ENCODE results near the gene SLC2A9.

Gene SLC2A9

GRCh38 chr4:10007436-10007740 lies 13.9 kb downstream of the SLC2A9 start:
- DNase-seq = no peak
- TF ChIP-seq GATA1 (IDR thresholded peaks at IDR 0.05; ENCODE audit: low read depth, low read length) = no peak
- TF ChIP-seq POLR2A (IDR thresholded peaks at IDR 0.05; ENCODE audit: low read length) = no peak

GRCh38 chr4:10006601-10007435 lies 14.5 kb downstream of the SLC2A9 start:
- no peak for DNase-seq
- TF ChIP-seq POLR2A (IDR thresholded peaks at IDR 0.05; ENCODE audit: low read length) (no peak), GATA1 (IDR thresholded peaks at IDR 0.05; ENCODE audit: low read depth, low read length) (no peak)

GRCh38 chr4:10006231-10006600 lies 15.1 kb downstream of the SLC2A9 start:
- TF ChIP-seq POLR2A (IDR thresholded peaks at IDR 0.05; ENCODE audit: low read length) (no peak), GATA1 (IDR thresholded peaks at IDR 0.05; ENCODE audit: low read depth, low read length) (no peak)
- DNase-seq = no peak

GRCh38 chr4:10005632-10006031 lies 15.7 kb downstream of the SLC2A9 start:
- TF ChIP-seq POLR2A (IDR thresholded peaks at IDR 0.05; ENCODE audit: low read length) (no peak), GATA1 (IDR thresholded peaks at IDR 0.05; ENCODE audit: low read depth, low read length) (no peak)
- DNase-seq = no peak

- no peak for DNase-seq
- TF ChIP-seq GATA1 (IDR thresholded peaks at IDR 0.05; ENCODE audit: low read depth, low read length) (no peak), POLR2A (IDR thresholded peaks at IDR 0.05; ENCODE audit: low read length) (no peak)
Observed at GRCh38 chr4:10003666-10004065, 17.6 kb downstream of the SLC2A9 start.

GRCh38 chr4:10002278-10002677 lies 19.0 kb downstream of the SLC2A9 start:
- no peak for TF ChIP-seq POLR2A (IDR thresholded peaks at IDR 0.05; ENCODE audit: low read length)
- no peak for TF ChIP-seq GATA1 (IDR thresholded peaks at IDR 0.05; ENCODE audit: low read depth, low read length)
- no peak for DNase-seq

GRCh38 chr4:10001757-10002156 lies 19.5 kb downstream of the SLC2A9 start:
- TF ChIP-seq POLR2A (IDR thresholded peaks at IDR 0.05; ENCODE audit: low read length) (no peak), GATA1 (IDR thresholded peaks at IDR 0.05; ENCODE audit: low read depth, low read length) (no peak)
- no peak for DNase-seq

- TF ChIP-seq POLR2A (IDR thresholded peaks at IDR 0.05; ENCODE audit: low read length) = no peak
- TF ChIP-seq GATA1 (IDR thresholded peaks at IDR 0.05; ENCODE audit: low read depth, low read length) = no peak
- DNase-seq = no peak
Observed at GRCh38 chr4:9999956-10000561, 21.2 kb downstream of the SLC2A9 start.

- TF ChIP-seq POLR2A (IDR thresholded peaks at IDR 0.05; ENCODE audit: low read length) = no peak
- TF ChIP-seq GATA1 (IDR thresholded peaks at IDR 0.05; ENCODE audit: low read depth, low read length) = no peak
- DNase-seq = no peak
Observed at GRCh38 chr4:9997886-9998285, 23.4 kb downstream of the SLC2A9 start.

- TF ChIP-seq GATA1 (IDR thresholded peaks at IDR 0.05; ENCODE audit: low read depth, low read length) = no peak
- no peak for TF ChIP-seq POLR2A (IDR thresholded peaks at IDR 0.05; ENCODE audit: low read length)
Observed at GRCh38 chr4:9996319-9997110, 24.8 kb downstream of the SLC2A9 start.

GRCh38 chr4:9994246-9994847 lies 26.9 kb downstream of the SLC2A9 start:
- TF ChIP-seq POLR2A (IDR thresholded peaks at IDR 0.05; ENCODE audit: low read length) (no peak), GATA1 (IDR thresholded peaks at IDR 0.05; ENCODE audit: low read depth, low read length) (no peak)
- DNase-seq = no peak

More at GRCh38 chr4:9996319-9997110, 24.8 kb downstream of the SLC2A9 start:
- DNase-seq = no peak

- no peak for TF ChIP-seq POLR2A (IDR thresholded peaks at IDR 0.05; ENCODE audit: low read length)
- no peak for TF ChIP-seq GATA1 (IDR thresholded peaks at IDR 0.05; ENCODE audit: low read depth, low read length)
- no peak for DNase-seq
Observed at GRCh38 chr4:9989918-9990635, 31.2 kb downstream of the SLC2A9 start.

- DNase-seq = no peak
- TF ChIP-seq GATA1 (IDR thresholded peaks at IDR 0.05; ENCODE audit: low read depth, low read length) (no peak), POLR2A (IDR thresholded peaks at IDR 0.05; ENCODE audit: low read length) (no peak)
Observed at GRCh38 chr4:9988933-9989332, 32.4 kb downstream of the SLC2A9 start.

All from erythroblast (primary cell).